AG08395 (cell line): Measurements from ENCODE around the gene TMED6.
A peak's percentile ranks its signal among the peaks of the same experiment; 100 is the strongest.

Experiments
- DNase-seq: peaks from one replicate; pipeline ENCODE4 v3.0.0; 2012; ENCODE audit warnings: mixed read lengths, low spot score

Gene TMED6

DNA sequence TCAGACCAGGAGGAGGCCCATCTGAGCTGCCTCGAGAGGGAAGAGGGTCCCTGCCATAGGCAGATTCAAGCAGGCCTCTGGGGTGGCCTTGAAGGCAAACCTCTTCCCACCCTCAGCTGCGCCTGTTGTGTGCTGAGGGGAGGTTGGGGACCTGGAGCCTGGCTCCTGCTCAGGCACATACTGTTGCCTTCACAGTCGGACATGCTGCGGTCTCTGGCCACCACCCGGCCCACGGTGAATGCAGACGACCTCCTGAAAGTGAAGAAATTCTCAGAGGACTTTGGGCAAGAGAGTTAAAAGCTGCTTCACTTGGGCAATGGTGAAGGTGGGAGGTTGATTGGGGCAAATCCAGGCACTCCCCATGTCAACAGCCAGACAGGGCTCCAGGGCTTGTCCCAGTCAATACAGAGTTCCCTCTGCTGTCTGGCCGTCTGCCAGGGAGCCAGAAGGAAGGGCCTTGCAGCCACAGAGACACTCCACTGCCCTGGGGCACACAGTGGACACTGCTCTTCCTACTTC, 27.5 kb downstream of the TMED6 start:
- no peak for DNase-seq

DNA sequence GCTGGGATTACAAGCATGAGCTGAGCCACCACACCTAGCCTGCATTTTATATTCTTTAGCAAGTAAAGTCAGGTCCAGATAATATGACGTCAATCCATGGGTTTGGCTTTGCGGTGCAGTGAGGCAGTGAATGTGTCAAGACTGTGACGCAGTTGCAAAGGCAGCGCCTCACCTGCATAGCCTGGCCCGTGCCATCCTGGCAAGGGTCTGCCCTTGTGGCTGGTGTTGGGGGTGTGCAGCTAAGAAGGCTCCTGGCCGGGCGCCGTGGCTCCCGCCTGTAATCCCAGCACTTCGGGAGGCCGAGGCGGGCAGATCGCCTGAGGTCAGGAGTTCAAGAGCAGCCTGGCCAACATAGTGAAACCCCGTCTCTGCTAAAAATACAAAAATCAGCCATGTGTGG, 28.2 kb downstream of the TMED6 start:
- no peak for DNase-seq

DNA sequence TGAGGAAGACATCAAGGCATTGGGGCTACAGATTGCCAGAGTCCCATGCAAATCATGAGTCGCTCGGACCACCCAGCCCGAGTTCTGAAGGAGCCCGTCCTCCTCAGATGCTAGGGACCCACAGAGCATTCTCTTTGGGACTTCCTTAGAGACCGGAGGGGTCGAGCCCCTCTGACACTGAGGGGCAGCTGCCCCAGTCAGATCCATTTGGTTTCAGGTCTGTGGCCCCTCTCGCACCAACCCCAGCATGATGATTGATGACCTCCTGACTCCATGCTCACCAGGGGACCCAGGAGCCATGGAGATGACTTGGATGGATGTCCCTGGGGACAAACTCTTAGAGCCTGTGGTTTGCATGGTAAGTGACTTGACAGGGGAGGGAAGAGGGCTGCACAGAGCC, 29.2 kb downstream of the TMED6 start:
- no peak for DNase-seq

DNA sequence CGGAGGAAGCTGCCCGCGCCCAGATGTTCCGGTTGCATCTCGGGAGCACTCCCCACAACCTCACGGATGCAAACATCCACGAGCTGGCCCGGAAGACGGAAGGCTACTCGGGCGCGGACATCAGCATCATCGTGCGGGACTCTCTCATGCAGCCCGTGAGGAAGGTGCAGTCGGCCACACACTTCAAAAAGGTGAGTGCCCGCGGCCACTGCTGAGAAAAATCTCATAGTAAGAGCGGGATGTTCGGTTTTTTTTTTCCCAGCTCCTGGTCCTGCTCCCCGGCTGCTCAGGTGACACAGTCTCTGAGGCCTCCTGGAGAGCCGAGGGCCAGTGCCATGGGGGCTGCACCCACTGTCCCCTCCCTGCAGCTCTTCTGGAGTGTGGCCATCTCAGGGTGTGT, 30.5 kb downstream of the TMED6 start:
- no peak for DNase-seq

DNA sequence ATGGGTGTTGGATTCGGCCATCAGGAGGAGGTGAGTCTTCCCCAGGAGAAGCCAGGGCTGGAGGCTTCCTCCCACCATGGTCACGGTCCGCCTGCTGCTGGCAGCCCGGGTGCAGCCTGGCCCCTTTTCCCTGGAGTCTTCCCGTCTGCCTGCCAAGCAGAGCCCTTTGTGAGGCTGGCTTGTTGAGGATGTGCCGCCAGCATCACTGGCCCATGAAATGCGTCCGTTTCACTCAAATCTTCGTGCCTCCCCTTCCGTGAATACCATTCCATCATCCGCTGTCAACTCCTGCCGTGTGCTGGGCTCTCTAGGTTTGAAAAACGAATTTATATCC, 30.9 kb downstream of the TMED6 start:
- DNase-seq = no peak

DNA sequence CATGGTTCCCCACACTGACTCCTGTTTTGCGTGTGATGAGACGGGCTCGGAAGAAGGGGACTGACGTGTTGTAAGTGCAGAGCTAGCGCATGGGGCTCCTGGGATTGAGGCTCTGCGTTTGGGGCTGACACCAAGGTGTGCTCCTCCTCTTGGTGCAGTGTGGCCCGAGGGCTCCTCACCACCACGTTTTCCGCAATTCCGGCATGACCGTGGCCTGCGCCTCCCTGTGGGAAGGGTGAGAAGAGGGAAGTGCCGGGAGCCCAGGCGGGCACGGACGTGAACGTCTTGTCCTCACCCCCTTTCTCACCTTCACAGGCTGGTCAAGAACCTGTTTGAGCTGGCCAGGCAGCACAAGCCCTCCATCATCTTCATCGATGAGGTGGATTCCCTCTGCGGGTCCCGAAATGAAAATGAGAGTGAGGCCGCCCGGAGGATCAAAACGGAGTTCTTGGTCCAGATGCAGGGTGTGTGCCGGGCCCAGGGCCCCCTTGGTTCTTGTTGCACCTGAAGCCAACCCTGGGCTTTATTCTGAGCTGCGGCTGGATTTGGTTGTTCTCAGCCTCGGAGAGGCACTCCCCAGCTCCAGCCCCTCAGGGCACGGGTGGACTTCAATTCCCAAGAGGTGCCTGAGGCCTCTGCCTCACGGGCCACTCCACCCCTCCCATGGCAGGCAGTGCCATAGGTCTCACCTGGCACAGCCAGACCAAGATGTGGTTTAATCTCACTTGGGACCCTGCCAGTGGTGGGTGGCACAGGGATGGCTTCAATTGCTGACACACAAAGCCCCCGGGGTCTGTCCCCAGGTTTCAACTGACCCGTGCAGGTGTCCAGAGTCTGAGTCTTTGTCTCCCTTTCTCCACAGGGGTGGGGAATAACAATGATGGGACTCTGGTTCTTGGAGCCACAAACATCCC, 31.5 kb downstream of the TMED6 start:
- no peak for DNase-seq

DNA sequence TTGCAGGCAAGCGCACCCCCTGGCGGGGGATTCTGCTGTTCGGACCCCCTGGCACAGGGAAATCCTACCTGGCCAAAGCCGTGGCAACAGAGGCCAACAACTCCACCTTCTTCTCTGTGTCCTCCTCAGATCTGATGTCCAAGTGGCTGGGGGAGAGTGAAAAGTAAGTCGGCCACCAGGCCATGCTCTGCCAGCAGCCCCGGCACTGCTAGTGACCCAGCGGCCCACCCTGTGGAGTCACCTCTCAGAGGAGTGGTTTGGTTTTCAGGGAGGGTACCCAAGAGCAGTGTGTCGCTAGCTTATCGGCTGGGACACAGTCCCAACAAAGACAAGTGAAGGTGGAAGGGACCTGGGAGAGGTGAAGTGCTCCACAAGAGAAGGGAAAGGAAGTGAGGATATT, 32.2 kb downstream of the TMED6 start:
- no peak for DNase-seq

DNA sequence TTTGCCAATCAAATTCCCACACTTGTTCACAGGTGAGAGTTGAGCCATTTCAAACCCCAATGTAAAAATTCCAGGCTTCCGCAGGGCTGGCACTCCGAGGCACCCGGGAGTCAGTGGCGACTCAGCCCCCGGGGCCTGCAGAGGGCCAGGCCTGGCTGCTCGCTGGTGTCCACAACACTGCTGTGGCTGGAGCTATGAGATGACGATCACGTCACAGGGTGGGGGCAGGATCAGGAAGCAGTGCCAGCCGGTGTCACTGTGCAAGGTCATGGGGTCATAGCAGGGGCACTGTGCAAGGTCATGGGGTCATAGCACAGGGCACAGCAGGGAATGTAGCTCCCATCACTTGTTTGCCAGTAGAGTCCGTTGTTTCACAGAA, 32.7 kb downstream of the TMED6 start:
- DNase-seq = no peak

DNA sequence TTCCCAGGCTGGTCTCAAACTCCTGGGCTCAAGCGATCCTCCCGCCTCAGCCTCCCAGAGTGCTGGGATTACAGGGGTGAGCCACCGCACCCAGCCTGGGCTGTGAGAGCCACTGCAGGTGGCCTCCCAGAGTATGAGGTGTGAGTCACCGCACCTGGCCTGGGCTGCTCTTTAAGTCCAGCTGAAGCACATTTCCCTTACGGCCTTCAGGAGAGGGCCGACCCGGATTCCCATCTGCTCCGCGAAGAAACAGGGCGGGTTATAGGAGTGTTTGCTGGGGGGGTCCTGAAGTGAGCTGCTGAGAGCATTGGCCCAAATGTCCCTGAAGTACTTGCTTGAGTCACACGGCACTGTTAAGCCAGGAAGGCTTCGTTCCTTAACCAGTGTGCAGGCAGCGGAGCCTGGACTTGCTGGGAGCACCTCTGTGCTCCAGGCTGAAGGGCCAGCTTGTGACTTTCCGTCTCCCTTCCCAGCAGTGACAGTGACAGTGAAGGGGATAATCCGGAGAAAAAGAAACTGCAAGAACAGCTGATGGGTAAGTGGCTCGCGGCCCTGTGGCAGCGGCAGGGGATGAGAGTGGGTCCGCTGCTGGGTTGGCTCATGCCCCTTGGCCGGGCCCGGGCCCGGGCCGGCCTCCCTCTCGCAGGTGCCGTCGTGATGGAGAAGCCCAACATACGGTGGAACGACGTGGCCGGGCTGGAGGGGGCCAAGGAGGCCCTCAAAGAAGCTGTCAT, 33.2 kb downstream of the TMED6 start:
- DNase-seq = no peak

DNA sequence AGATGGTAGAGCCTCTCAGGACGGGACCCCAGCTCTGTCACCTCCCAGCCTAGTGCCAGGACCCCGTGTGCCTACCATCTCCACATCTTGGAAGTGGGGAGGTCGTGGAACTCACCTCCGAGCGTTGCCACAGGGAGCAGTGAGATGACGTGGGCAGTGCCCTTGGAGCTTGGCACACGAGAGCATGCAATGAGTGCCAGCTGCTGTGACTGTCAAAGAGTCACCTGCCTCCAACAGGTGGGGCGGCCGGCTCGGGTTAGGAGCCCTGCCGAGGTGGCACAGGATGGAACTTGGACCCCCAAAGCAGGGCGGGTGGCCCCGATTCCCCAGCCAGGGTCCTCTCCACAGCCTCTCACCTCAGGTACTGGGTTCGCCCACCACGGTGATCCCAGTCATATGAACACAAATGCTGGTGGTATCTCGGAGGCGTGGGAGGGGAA, 35.0 kb downstream of the TMED6 start:
- DNase-seq = no peak

DNA sequence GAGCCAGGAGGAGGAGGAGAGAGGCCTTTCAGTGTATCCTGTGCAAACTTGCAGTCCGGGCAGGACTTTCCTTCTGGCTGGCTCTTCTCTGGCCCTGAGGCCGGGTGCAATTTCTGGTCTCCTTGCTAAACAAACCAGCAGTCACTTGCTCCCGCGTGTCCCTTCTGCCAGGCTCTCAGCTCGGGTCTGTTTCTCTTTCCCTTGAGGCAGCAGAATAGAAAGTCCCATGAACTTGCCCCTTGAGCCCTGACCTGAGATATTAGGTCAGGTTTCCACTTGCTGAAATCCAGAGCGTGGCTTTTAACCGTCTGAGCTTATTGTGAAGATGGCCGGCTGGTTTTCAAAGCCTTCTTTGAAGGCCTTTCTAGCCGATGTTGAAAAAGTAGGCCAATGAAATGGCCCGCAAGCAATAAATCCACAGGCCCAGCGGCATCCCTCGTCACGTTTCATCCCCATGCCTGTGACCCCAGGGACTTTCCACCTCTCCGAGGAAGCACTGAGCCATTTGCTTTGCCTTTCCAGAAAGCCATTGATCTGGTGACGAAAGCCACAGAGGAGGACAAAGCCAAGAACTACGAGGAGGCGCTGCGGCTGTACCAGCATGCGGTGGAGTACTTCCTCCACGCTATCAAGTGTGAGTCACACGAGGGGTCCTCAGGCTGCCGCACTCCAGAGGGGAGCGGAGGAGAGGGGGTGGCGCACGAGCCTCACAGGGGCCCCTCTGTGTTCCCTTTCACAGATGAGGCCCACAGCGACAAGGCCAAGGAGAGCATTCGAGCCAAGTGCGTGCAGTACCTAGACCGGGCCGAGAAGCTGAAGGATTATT, 35.9 kb downstream of the TMED6 start:
- no peak for DNase-seq

DNA sequence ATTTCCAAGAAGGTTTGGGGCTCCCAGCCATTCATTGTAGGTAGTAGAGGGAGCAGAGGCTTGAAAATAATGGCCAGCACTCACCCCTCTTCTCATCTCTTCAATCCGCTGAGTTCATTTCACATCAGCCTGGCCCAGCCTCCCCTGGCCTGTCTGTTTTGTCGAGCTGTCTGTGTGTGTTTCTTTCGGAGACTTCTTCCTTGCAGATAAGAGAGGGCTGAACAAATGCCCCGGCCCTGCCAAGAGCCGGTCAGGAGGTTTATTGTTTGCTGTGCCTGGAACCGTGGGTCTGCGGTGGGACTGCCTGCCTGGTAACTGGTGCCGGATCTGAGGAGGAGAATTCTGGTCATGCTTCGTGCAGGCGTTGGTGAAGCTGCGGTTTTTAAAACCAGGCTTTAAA, 37.1 kb downstream of the TMED6 start:
- DNase-seq = no peak

DNA sequence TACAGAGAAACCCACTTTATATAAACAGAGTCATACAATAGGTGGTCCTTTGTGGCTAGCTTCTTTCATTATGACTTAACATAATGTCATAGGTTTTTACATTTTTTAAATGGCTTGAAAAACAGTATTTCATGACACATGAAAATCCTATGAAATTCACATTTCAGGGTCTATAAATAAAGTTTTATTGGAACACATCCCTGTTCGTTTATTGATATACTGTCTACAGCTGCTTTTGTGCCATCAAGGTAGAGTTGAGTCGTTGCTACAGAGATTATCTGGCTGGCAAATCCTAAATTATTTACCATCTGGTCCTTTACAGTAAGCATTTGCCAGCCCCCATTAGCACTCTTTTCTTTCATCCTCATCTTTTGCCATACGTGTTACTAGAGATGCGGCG, 38.1 kb downstream of the TMED6 start:
- DNase-seq = no peak

DNA sequence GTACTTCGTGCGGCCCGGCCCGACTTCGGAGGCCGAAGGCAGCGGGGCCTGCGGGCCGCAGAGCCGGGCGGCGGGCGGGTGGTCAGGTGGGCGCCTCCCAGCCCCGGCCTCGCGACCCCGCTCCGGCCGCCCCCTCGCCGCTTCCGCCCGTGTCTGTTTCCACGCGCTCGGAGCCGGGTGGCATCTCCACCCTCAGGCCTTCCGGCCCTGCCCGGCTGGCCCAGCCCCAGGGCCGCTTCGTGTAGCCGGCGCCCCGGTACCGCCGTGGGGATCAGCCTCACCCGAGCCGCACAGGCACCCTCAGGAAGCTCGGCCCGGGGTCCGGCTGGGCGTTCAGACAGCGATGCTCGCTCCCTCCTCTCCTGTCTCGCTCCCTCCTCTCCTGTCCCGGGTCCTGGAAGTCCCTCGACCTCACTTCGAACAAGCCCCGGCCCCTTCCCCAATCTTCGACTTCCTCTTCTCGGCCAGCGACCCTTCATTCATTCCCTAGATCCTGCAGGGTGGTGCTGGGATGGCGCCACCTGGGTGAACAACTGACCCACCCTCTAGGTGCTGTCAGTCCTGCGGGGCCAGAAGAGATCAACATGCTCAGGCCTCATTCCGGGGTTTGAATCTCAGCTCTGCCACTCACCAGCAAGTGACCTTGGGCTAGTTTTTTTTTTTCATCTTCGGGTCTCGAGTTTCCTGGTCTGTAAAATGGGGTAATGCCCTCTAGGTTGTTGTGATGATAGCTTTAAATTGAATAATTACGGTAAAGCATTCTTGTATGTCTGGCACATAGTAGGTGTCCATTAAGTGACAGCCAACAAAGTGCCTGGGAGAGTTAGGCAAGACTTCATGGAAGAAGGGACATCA, 39.8 kb downstream of the TMED6 start:
- DNase-seq = peak; percentile 41

DNA sequence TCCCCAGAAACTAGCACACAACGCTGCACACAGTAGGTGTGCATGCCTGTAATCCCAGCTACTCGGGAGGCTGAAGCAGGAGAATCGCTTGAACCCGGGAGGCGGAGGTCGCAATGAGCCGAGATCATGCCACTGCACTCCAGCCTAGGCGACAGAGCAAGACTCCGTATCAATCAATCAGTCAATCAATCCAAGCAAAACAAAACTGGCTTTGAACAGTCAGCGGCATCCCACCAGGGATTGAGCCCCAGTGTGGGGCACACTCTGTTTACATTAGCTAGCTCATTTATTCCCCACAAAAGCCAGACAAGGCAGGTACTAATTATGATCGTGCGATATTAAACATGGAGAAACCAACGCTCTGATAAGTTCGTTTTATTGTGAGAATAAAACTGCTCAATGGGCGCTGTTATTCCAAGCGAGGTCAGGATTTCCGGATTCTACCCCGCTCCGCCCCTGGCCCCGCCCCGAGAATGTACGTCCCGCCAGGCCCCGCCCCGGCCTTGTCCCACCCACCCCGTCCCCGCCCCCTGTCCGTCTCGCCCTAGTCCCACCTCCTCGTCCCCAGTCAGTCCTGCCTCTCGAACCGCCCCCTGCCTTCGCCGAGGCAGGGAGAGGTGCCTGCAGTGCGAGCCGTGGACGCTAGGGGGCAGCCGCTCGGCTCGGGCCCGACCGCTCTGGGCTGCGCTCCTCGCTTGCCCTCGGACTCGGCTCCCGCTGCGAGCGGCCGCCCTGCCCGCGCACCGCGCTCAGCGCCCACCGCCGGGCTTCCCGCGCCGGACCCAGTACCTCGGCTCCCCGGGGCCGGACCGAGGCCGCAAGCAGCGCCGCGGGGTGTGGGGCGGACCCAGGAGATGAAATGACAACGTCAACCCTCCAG, 40.7 kb downstream of the TMED6 start, which contains the start of gene VPS4A:
TSS of gene VPS4A (plus strand) at position 698 of the 880 bp plus-strand sequence. CDS start at position 860, 162 bp downstream.
- DNase-seq = peak; percentile 99

DNA sequence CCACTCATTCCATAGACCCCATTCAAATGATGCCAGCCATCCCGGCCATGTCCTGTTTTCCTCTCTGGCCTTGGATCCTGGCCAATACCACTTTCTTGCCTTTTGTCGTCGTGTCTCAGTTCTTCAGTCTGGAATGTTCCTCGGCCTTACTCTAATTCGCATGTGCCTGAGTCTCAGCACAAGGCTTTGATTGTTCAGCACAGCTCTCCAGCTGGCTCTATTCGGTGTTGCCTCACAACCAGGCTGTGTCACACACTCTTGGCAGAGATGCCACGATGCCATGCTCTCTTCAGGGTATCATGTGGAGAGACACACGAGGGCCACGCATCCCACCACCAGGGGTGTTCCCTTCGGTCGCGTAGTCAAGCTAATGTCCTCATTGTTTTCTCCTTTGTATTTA, 42.3 kb downstream of the TMED6 start:
- DNase-seq = no peak

DNA sequence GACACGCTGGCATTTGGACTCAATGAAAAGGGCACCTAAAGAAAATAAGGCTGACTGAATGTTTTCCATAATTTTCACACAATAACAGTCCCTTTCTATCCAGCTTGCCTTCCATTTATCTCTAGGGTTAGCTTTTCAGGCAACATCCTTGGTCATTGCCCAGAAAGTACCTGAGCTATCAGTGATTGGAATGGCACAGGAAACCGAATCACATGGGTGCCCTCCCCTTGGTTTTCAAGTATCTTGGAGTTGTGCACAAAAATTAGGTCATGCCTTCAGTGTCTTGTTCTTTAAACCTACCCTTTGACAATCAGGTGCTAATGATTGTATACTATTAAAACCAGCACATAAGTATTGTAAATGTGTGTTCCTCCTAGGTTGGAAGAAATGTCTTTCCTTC, 43.7 kb downstream of the TMED6 start:
- DNase-seq = no peak

DNA sequence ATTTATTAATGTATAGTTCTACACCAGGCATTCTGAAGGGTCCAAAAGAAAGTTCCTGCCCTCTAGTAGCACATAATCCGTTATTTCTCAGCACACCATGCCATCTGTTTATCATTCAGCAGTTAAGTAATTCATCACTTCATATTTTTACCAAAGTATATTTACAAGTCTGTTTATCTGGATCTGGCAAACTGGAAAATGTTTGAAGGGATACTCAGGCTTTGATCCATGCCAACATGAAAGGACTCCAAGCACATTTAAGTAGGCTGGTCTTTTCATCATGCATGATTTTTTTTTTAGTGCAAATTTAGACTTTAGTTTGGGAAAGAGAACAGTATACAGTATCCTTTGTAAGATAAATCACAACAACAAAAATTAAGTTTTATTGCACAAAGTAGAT, 44.5 kb downstream of the TMED6 start:
- no peak for DNase-seq

DNA sequence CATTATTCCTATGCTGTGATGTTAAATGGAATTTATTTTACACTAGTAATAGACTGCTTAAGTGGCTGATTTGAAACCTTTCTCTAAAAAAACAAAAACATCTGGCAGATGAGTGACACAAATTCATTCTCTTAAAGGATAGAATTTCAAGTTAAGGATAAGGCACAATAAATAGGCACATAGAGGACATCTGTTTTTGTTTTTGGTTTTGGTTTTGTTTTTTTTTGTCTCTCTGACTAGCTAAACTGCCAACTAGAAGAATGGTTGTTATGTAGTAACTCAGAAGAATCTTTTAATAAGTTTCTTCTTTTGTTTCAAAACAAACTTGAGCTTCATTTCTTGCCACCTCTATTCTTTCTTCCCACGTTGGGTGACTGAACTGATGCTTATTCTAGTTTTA, 45.6 kb downstream of the TMED6 start:
- DNase-seq = no peak

DNA sequence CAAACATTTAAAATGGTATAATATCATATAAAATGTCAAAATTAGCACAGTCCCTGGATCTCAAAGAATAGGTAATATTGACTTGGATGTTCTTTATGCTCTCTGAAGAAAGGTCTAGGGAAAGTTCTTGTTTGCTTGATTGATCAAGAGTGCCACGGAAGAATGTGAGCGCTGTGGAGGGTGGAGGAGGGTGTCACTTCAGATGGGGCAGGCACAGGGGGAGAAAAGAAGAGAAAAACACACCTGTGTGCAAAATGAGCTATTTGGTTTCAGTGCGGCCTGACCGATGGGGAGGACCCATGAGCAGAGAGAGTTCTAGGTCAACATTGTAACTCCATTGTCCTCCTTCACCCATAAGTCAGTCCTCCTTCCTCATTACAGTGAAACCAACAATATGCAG, 49.3 kb downstream of the TMED6 start:
- DNase-seq = no peak
